NB4 (cell line): ENCODE results near the gene SLCO2A1.

Source experiments
- DNase-seq: peaks from one replicate; pipeline ENCODE4 v3.0.0; 2010; ENCODE audit warnings: low read depth
- H3K4me3 ChIP-seq: one replicate; pipeline ENCODE4 v1.5.1; 2011; ENCODE audit warnings: mild to moderate bottlenecking, low read depth, low read length, moderate library complexity
- MYC ChIP-seq: IDR thresholded peaks from 2 replicates; pipeline ENCODE4 v1.6.1; 2011; ENCODE audit warnings: low read depth, low read length
- POLR2A ChIP-seq: IDR thresholded peaks from 2 replicates; pipeline ENCODE4 v1.6.1; 2011; ENCODE audit warnings: mild to moderate bottlenecking; ENCODE audit not compliant: insufficient read length; ENCODE audit errors: extremely low read depth
- TF ChIP-seq, protein P1 (sequence below): IDR thresholded peaks from 2 replicates; pipeline ENCODE4 v1.6.1; 2011; ENCODE audit warnings: low read depth, low read length
- TF ChIP-seq, protein P2 (sequence below): IDR thresholded peaks from one replicate; pipeline ENCODE4 v1.5.1; 2012; ENCODE audit warnings: low read depth, low read length

The SLCO2A1 gene

GRCh38 chr3:133996251-133996661, 33.5 kb downstream of the SLCO2A1 start:
- DNase-seq = no peak
- H3K4me3 ChIP-seq = no peak overlapping the region
- TF ChIP-seq, protein P1, sequence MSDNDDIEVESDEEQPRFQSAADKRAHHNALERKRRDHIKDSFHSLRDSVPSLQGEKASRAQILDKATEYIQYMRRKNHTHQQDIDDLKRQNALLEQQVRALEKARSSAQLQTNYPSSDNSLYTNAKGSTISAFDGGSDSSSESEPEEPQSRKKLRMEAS = no peak
- TF ChIP-seq, protein P2, sequence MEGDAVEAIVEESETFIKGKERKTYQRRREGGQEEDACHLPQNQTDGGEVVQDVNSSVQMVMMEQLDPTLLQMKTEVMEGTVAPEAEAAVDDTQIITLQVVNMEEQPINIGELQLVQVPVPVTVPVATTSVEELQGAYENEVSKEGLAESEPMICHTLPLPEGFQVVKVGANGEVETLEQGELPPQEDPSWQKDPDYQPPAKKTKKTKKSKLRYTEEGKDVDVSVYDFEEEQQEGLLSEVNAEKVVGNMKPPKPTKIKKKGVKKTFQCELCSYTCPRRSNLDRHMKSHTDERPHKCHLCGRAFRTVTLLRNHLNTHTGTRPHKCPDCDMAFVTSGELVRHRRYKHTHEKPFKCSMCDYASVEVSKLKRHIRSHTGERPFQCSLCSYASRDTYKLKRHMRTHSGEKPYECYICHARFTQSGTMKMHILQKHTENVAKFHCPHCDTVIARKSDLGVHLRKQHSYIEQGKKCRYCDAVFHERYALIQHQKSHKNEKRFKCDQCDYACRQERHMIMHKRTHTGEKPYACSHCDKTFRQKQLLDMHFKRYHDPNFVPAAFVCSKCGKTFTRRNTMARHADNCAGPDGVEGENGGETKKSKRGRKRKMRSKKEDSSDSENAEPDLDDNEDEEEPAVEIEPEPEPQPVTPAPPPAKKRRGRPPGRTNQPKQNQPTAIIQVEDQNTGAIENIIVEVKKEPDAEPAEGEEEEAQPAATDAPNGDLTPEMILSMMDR = no peak
- TF ChIP-seq POLR2A (no peak), MYC (no peak)

DNA sequence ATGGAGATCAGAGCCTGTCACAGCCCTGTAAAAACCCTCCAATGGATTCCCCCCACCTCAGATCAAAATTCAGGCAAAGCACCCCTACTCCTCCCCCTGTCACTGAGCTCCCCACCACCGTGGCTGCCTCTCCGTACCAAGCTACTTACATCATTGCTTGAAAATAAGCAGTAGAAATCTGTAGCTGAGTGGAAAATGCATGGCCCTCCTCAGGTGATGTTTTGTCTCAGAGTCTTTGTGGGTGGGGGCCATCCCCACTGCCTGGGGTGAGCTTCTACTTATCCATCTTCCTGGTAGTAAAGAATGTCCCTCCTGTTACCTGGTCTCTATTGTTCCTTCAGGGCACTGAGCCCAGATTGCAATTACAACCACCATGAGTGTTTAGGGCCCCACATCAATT, 34.5 kb downstream of the SLCO2A1 start:
- no peak for TF ChIP-seq MYC
- TF ChIP-seq, protein P2 = no peak
- H3K4me3 ChIP-seq = no peak overlapping the region
- no peak for DNase-seq

GRCh38 chr3:133994166-133994890, 35.4 kb downstream of the SLCO2A1 start:
- TF ChIP-seq, protein P1 = no peak
- no peak for TF ChIP-seq POLR2A
- TF ChIP-seq, protein P2 = no peak
- no peak for TF ChIP-seq MYC
- no peak for DNase-seq
- no peak overlapping the region for H3K4me3 ChIP-seq

DNA sequence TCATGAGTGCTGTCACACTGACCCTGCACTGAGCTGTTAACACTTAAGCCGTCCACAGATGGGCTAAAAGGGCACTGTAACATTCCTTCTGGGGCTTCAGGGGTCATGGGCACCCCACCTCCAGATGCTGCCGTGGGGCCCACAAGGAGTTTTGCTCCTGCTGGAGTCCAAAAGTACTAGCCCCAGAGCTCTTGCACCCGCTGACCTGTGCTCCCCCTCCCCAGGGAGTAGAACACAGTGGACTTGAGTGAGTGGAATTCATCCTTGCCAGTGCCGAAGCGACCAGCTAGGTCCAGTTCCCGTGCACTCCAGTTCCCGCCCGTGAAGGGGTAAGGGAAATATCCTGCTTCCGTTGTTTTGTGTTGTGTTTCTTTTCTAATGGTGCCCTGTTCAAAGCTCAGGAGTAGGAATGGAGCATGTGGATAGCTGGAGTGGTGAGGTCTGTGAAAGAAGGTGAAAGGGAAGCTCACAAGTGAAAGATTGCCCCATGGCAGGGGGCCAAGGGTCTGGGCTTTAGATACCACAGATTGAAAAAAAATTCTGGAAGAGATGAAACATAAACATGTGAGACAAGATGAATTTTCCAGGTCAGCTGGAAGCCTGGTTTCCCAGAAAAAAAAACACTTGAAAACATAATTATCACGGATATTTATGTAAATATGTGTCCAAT, 36.6 kb downstream of the SLCO2A1 start:
- TF ChIP-seq, protein P1 = no peak
- TF ChIP-seq POLR2A = no peak
- TF ChIP-seq, protein P2 = no peak
- TF ChIP-seq MYC = no peak
- no peak overlapping the region for H3K4me3 ChIP-seq

DNA sequence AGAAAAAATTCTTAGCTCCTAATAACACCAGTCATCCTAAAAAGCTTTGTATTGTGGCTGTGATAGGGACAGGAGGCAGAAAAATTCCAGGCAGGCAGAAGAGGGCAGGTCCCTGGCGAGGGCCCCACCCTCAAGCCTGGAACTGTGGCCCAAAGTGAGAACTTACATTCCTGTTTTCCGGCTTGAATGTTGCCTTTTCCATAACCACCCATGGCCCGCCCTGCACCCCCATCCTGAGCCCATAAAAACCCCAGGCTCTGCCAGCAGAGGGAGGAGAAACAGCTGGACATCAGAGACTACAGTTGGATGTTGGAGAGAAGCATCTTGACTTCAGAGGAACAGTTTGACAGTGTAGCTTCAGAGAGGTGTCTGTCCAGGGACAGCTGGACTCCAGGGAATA, 37.3 kb downstream of the SLCO2A1 start:
- DNase-seq = no peak
- TF ChIP-seq, protein P1 = no peak
- TF ChIP-seq MYC (no peak), POLR2A (no peak)
- TF ChIP-seq, protein P2 = no peak
- no peak overlapping the region for H3K4me3 ChIP-seq

More for the DNA sequence above, 36.6 kb downstream of the SLCO2A1 start:
- no peak for DNase-seq

DNA sequence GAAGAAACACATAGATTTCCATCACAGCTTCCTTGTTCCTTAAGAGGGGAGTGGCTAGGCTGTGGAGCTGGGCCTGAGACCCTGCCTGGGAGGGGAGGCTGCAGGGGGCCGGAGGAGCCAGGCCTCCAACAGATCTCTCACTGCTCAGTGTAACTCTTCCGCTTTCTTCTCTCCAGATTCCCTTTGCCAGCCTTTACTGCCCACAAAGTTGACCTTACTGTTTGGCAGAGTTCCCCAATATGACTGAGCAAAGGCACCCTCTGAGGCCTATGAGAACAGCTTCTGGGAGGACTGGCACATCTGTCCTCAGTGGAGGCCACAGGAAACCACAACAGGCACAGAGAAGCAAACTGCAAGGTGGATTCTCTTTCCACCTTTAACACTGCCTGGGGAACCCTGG, 38.1 kb downstream of the SLCO2A1 start:
- TF ChIP-seq, protein P1 = no peak
- TF ChIP-seq, protein P2 = no peak
- TF ChIP-seq POLR2A (no peak), MYC (no peak)
- DNase-seq = peak; percentile 63
- no peak overlapping the region for H3K4me3 ChIP-seq
